ENCODE measurements around the gene SLC16A13. TPM values are rescaled to one million over a fixed set of nuclear protein-coding genes. Genes with fewer than 3 reads are reported as not detected.
A peak's percentile ranks its signal among the peaks of the same experiment; 100 is the strongest.

SLC16A13 gene
- total and polyA plus RNA-seq, 11 donors = 0.83 to 2.1 (median 1.0) TPM

GRCh38 chr17:7060165-7060891, 24.5 kb downstream of the SLC16A13 start:
- H3K27me3 ChIP-seq = peaks cover 0 to 13% (median 0%) of the 10 kb centered on the region in 9 donors
- H3K27ac ChIP-seq = no peak overlapping the region
- no peaks in the 10 kb centered on the region for H3K9me3 ChIP-seq
- WGBS, 4 donors = 44 to 63% (median 50%) methylated on average over 6 of the region's 6 CpGs
- no peak overlapping the region for H3K4me3 ChIP-seq
- TF ChIP-seq CTCF (IDR thresholded peaks at IDR 0.05) (no peak), POLR2A (IDR thresholded peaks at IDR 0.05) (no peak)
- ATAC-seq = no peak
- DNase-seq = no peak
- intact Hi-C loops (cut with DNase I) = no loop called here
- H3K4me1 ChIP-seq = no peaks in the 10 kb centered on the region
- no peaks in the 10 kb centered on the region for H3K36me3 ChIP-seq

GRCh38 chr17:7063518-7064094, 27.8 kb downstream of the SLC16A13 start:
- no peak for ATAC-seq

GRCh38 chr17:7064261-7064660, 28.4 kb downstream of the SLC16A13 start:
- no peak overlapping the region for H3K27ac ChIP-seq
- H3K9me3 ChIP-seq = peaks cover 0 to 16% (median 7%) of the 10 kb centered on the region in 12 donors
- no peak overlapping the region for H3K4me3 ChIP-seq
- TF ChIP-seq CTCF (IDR thresholded peaks at IDR 0.05) = no peak
- H3K36me3 ChIP-seq = no peaks in the 10 kb centered on the region
- intact Hi-C loops (cut with DNase I) = no loop called here
- DNase-seq (no peak), ATAC-seq (peak in 3 of 4 donors; percentile 26 to 45 (median 29))
- H3K4me1 ChIP-seq = no peaks in the 10 kb centered on the region
- 63 to 67% (median 65%) methylated on average over 4 of the region's 4 CpGs for WGBS, 4 donors
- H3K27me3 ChIP-seq = peaks cover 0 to 13% (median 0%) of the 10 kb centered on the region in 9 donors

More at GRCh38 chr17:7063518-7064094, 27.8 kb downstream of the SLC16A13 start:
- Histone ChIP-seq H3K4me1 (no peaks in the 10 kb centered on the region), H3K27ac (no peak overlapping the region), H3K4me3 (no peak overlapping the region), H3K36me3 (no peaks in the 10 kb centered on the region), H3K27me3 (peaks cover 0 to 13% (median 0%) of the 10 kb centered on the region in 9 donors), H3K9me3 (peaks cover 0 to 12% (median 5%) of the 10 kb centered on the region in 12 donors)
- DNase-seq = no peak
- 53 to 59% (median 56%) methylated on average over 6 of the region's 6 CpGs for WGBS, 4 donors
- TF ChIP-seq POLR2A (IDR thresholded peaks at IDR 0.05) (no peak), CTCF (IDR thresholded peaks at IDR 0.05) (no peak)
- intact Hi-C loops (cut with DNase I) = no loop called here

GRCh38 chr17:7067198-7067597, 31.4 kb downstream of the SLC16A13 start:
- ATAC-seq (no peak), DNase-seq (no peak)
- Histone ChIP-seq H3K36me3 (no peaks in the 10 kb centered on the region), H3K4me3 (no peak overlapping the region), H3K27ac (no peak overlapping the region), H3K4me1 (no peaks in the 10 kb centered on the region), H3K9me3 (peaks cover 0 to 16% (median 7%) of the 10 kb centered on the region in 12 donors), H3K27me3 (peaks cover 0 to 6% (median 0%) of the 10 kb centered on the region in 9 donors)
- intact Hi-C loops (cut with DNase I) = no loop called here
- WGBS, 4 donors = 68 to 77% (median 73%) methylated on average over 1 of the region's 1 CpG
- TF ChIP-seq POLR2A (IDR thresholded peaks at IDR 0.05) (no peak), CTCF (IDR thresholded peaks at IDR 0.05) (no peak)

All from heart left ventricle (tissue), 16 donors.